Endothelial cell of umbilical vein (primary cell): ENCODE measurements around the gene MMP28. TPM values are rescaled to one million over a fixed set of nuclear protein-coding genes. Genes with fewer than 3 reads are reported as not detected.

Source experiments
- BruUV-seq: library from RNA; stranded (reverse); fragments of 400-500 nt; replicated peaks from 2 replicates; lab custom pipeline; 2021; lab: Mats Ljungman, UMichigan
- CTCF ChIA-PET: fragments of 300-600, 350-600 bp; sonication (Branson Sonifier 250); formaldehyde crosslinking; loops from one replicate; lab custom pipeline; 2021; ENCODE audit warnings: antibody characterized with exemption, inconsistent platforms; lab: Charles Lee
- POLR2A ChIA-PET: fragments of 300-600, 350-600 bp; sonication (Branson Sonifier 250); formaldehyde crosslinking; loops from one replicate; lab custom pipeline; 2021; ENCODE audit warnings: antibody characterized with exemption, inconsistent platforms; lab: Charles Lee
- DNase-seq: peaks from one replicate; pipeline ENCODE4 v3.0.0-alpha.2; 2011; ENCODE audit warnings: low read depth, low spot score
- FAIRE-seq: peaks from 2 replicates; lab custom pipeline; 2011; peaks lifted over from hg19 to GRCh38; lab: Jason Lieb, UNC
- H2AFZ ChIP-seq: 2 replicates; pipeline ENCODE4 v1.6.0; 2012; ENCODE audit warnings: low read depth, low read length, control low read depth, inconsistent platforms
- H3K27ac ChIP-seq: 2 replicates; pipeline ENCODE4 v1.5.1; 2011; ENCODE audit warnings: low read depth, mild to moderate bottlenecking, control low read depth, low read length, moderate library complexity; ENCODE audit not compliant: insufficient read depth
- H3K27me3 ChIP-seq, 2 experiments: 2 replicates each; pipeline versions ENCODE4 v1.6.0 to v1.6.1; 2011; ENCODE audit warnings: low read length in 2 of 2, mixed read lengths in 1 of 2; ENCODE audit not compliant: control insufficient read depth in 2 of 2, insufficient read depth in 2 of 2
- H3K36me3 ChIP-seq, 2 experiments: 2 replicates in 1 of 2; 3 replicates in 1 of 2; pipeline ENCODE4 v1.5.1; 2011; ENCODE audit warnings: low read length in 2 of 2, mild to moderate bottlenecking in 1 of 2, moderate library complexity in 1 of 2; ENCODE audit not compliant: control insufficient read depth in 2 of 2, insufficient read depth in 2 of 2; ENCODE audit errors: extremely low read depth in 1 of 2
- H3K4me1 ChIP-seq: 3 replicates; pipeline ENCODE4 v1.5.1; 2011; ENCODE audit warnings: mild to moderate bottlenecking, low read length; ENCODE audit not compliant: control insufficient read depth, insufficient read depth; ENCODE audit errors: extremely low read depth
- H3K4me2 ChIP-seq: 2 replicates; pipeline ENCODE4 v1.6.1; 2011; ENCODE audit warnings: low read length, control low read depth, mixed read lengths; ENCODE audit not compliant: insufficient read depth
- H3K4me3 ChIP-seq, 3 experiments: fragments of 200-600 bp in 1 of 3; sonication (generic), shearing (Covaris generic) in 1 of 3; replicated peaks in 1 of 3; 2 replicates each; pipeline ENCODE4 v1.5.1; 2011 to 2016; ENCODE audit warnings: control low read depth in 3 of 3, low read length in 3 of 3, mild to moderate bottlenecking in 2 of 3, inconsistent platforms in 1 of 3, low read depth in 1 of 3, moderate library complexity in 1 of 3; ENCODE audit not compliant: insufficient read depth in 1 of 3
- H3K79me2 ChIP-seq: 2 replicates; pipeline ENCODE4 v1.6.0; 2012; ENCODE audit warnings: low read length, inconsistent platforms; ENCODE audit not compliant: control insufficient read depth, insufficient read depth
- H3K9ac ChIP-seq: replicated peaks from 2 replicates; pipeline ENCODE3; 2011; ENCODE audit warnings: low read length, control low read depth; ENCODE audit not compliant: insufficient read depth; ENCODE audit errors: extremely low read depth
- H3K9me1 ChIP-seq: replicated peaks from 3 replicates; pipeline ENCODE4 v1.6.0; 2011; ENCODE audit warnings: mild to moderate bottlenecking, low read length; ENCODE audit not compliant: control insufficient read depth, insufficient read depth; ENCODE audit errors: extremely low read depth
- H3K9me3 ChIP-seq: replicated peaks from 2 replicates; pipeline ENCODE4 v1.5.1; 2012; ENCODE audit warnings: low read length, inconsistent platforms; ENCODE audit not compliant: control insufficient read depth, insufficient read depth
- H4K20me1 ChIP-seq: replicated peaks from 2 replicates; pipeline ENCODE3; 2011; ENCODE audit warnings: mild to moderate bottlenecking, low read length; ENCODE audit not compliant: control insufficient read depth, insufficient read depth; ENCODE audit errors: extremely low read depth
- CTCF ChIP-seq, 2 donors: IDR thresholded peaks; 1 replicate in 1 of 2; 2 replicates in 1 of 2; pipeline ENCODE4 v1.5.1; 2011; ENCODE audit warnings: low read length in 2 of 2, mild to moderate bottlenecking in 2 of 2, moderate library complexity in 2 of 2, control low read depth in 1 of 2, inconsistent platforms in 1 of 2, low read depth in 1 of 2; ENCODE audit not compliant: insufficient read depth in 1 of 2; ENCODE audit errors: extremely low read depth in 1 of 2
- FOS ChIP-seq: IDR thresholded peaks from 2 replicates; pipeline ENCODE4 v1.6.1; 2011; ENCODE audit warnings: mild to moderate bottlenecking, low read length, moderate library complexity, borderline replicate concordance; ENCODE audit not compliant: insufficient read depth
- GATA2 ChIP-seq: IDR thresholded peaks from 2 replicates; pipeline ENCODE4 v1.7.0; 2011; ENCODE audit warnings: low read depth, mild to moderate bottlenecking, moderate library complexity, mixed read lengths, low read length; ENCODE audit not compliant: insufficient read length, insufficient read depth
- JUN ChIP-seq: IDR thresholded peaks from 2 replicates; pipeline ENCODE4 v1.6.1; 2011; ENCODE audit warnings: borderline replicate concordance, low read depth; ENCODE audit not compliant: insufficient read length, insufficient read depth
- MAX ChIP-seq: IDR thresholded peaks from 2 replicates; pipeline ENCODE4 v1.6.1; 2011; ENCODE audit not compliant: insufficient read depth, insufficient read length
- MYC ChIP-seq: IDR thresholded peaks from one replicate; pipeline ENCODE4 v1.6.1; 2011; ENCODE audit warnings: mild to moderate bottlenecking, low read depth, low read length
- POLR2A ChIP-seq: IDR thresholded peaks from 2 replicates; pipeline ENCODE4 v1.6.1; 2012; ENCODE audit warnings: low read depth, mild to moderate bottlenecking, control low read depth, low read length
- POLR2AphosphoS5 ChIP-seq: IDR thresholded peaks from 2 replicates; pipeline ENCODE4 v1.6.1; 2012; ENCODE audit warnings: low read depth, mild to moderate bottlenecking, control low read depth, low read length, moderate library complexity; ENCODE audit not compliant: insufficient read depth
- dilution Hi-C: fragments of 300-500 bp; cut with MboI; formaldehyde crosslinking; loops from one replicate; pipeline ENCODE4 v1.15.0; 2019; ENCODE audit warnings: low sequenced_read_pairs; ENCODE audit not compliant: extremely low pct_ligation_motif_present
- intact Hi-C: fragments of 100-400 bp; cut with micrococcal nuclease; formaldehyde crosslinking; loops from one replicate; pipeline ENCODE4 v1.10.0; 2022
- polyA plus RNA-seq, 4 experiments: library from polyadenylated mRNA; depleted of rRNA in 3 of 4; stranded (reverse) in 3 of 4; unstranded in 1 of 4; fragments of >200 nt; gene quantifications; 2 replicates each; pipeline versions ENCODE4 v1.2.1 to v1.2.3, GENCODE V29; 2011 to 2012; ENCODE audit warnings: missing spikeins in 1 of 4
- total RNA-seq: library from RNA; stranded (reverse); gene quantifications from 2 replicates; pipeline ENCODE4 v1.2.3, GENCODE V29; 2021

Gene MMP28
- total and polyA plus RNA-seq, 2 donors (not counting 3 experiments of a cell fraction or from before 2014, with no cell fraction given) = 6.1 to 7.1 TPM

- ChIA-PET CTCF (interaction anchor here (0.8 to 8.1 kb wide), 7 partner anchors 9 to 186 kb away, joined by 3 to 68 read pairs (median 4); partner anchors contain the start of gene TAF15), POLR2A (interaction anchor here (1.1 kb wide), 1 partner anchor 9 kb away, joined by 6 read pairs; the partner anchor contains the start of gene TAF15)
- Histone ChIP-seq H3K9me3 (no peaks in the 10 kb centered on the region), H3K36me3 (no peaks in the 10 kb centered on the region), H3K9me1 (no peaks in the 10 kb centered on the region), H3K4me3 (no peak overlapping the region), H4K20me1 (no peaks in the 10 kb centered on the region), H3K9ac (no peak overlapping the region), H2AFZ (peak overlapping the region; percentile 39), H3K79me2 (no peaks in the 10 kb centered on the region), H3K4me2 (no peak overlapping the region), H3K27ac (no peak overlapping the region), H3K4me1 (peaks cover 27% of the 10 kb centered on the region), H3K27me3 (peaks cover 9 to 27% of the 10 kb centered on the region in 2 experiments)
- TF ChIP-seq FOS (no peak), JUN (no peak), GATA2 (no peak), POLR2A (no peak), CTCF (IDR thresholded peaks at IDR 0.05; ENCODE audit: extremely low read depth in 1 of 2, insufficient read depth in 1 of 2, low read depth in 1 of 2, low read length in 2 of 2) (no peak), POLR2AphosphoS5 (no peak), MYC (no peak), MAX (no peak)
- peak; percentile 74 for DNase-seq
- dilution Hi-C loops (no loop called here), intact Hi-C loops (loop anchor here (10.0 kb wide), 2 partner anchors 425 to 555 kb away; partner anchors contain the start of genes SLFN11 and SLFN5)
- FAIRE-seq = no peak
- BruUV-seq = no TSS peak
Observed at GRCh38 chr17:35799942-35800341, 4.5 kb upstream of the MMP28 start.
